Chondrocyte (in vitro differentiated cells): ENCODE measurements around the gene SEC14L6. TPM values are rescaled to one million over a fixed set of nuclear protein-coding genes. Genes with fewer than 3 reads are reported as not detected.
A peak's percentile ranks its signal among the peaks of the same experiment; 100 is the strongest.
"Not testable (repeated sequence)": the region's sequence is repeated elsewhere in the genome, so short reads cannot be mapped to it uniquely, and the experiment has no call there.

ENCODE experiments used
- DNase-seq: peaks from one replicate; pipeline ENCODE4 v3.0.0; 2021; ENCODE audit warnings: mixed read lengths, low spot score
- H3K27ac Mint-ChIP-seq: one replicate; pipeline ENCODE4 v1.8.0; 2021; ENCODE audit warnings: mild to moderate bottlenecking, moderate library complexity, mixed read lengths; ENCODE audit not compliant: unreplicated experiment
- H3K27me3 Mint-ChIP-seq: 2 replicates; pipeline ENCODE4 v1.8.0; 2021; ENCODE audit warnings: low read depth, mixed read lengths
- H3K36me3 Mint-ChIP-seq: 2 replicates; pipeline ENCODE4 v1.8.0; 2021; ENCODE audit warnings: low read depth, mixed read lengths
- H3K4me1 Mint-ChIP-seq: 2 replicates; pipeline ENCODE4 v1.8.0; 2021; ENCODE audit warnings: low read depth, mild to moderate bottlenecking, mixed read lengths
- H3K4me3 Mint-ChIP-seq: one replicate; pipeline ENCODE4 v1.8.0; 2021; ENCODE audit warnings: mild to moderate bottlenecking, moderate library complexity, mixed read lengths; ENCODE audit not compliant: unreplicated experiment
- H3K9me3 Mint-ChIP-seq: 2 replicates; pipeline ENCODE4 v1.8.0; 2021; ENCODE audit warnings: low read depth, mixed read lengths
- CTCF ChIP-seq: fragments of 200-600 bp; sonication (generic); IDR thresholded peaks from 2 replicates; pipeline ENCODE4 v1.5.0; 2021; ENCODE audit warnings: antibody characterized with exemption, mild to moderate bottlenecking, moderate library complexity
- total RNA-seq: library from RNA; stranded (reverse); gene quantifications from 3 replicates; pipeline ENCODE4 v1.2.1, GENCODE V29; 2021

SEC14L6 gene
- total RNA-seq, 1 donor from 2014 or later = 1.2 TPM

GRCh38 chr22:30555282-30556210 is 9.0 kb upstream of the SEC14L6 start:
- H3K4me3 Mint-ChIP-seq = no peak overlapping the region

GRCh38 chr22:30553971-30554370 is 7.4 kb upstream of the SEC14L6 start:
- Mint-ChIP-seq H3K9me3 (no peaks in the 10 kb centered on the region), H3K27me3 (no peaks in the 10 kb centered on the region), H3K4me3 (no peak overlapping the region), H3K36me3 (no peaks in the 10 kb centered on the region), H3K4me1 (no peaks in the 10 kb centered on the region), H3K27ac (no peak overlapping the region)
- DNase-seq = no peak
- TF ChIP-seq CTCF = no peak

More at GRCh38 chr22:30555282-30556210, 9.0 kb upstream of the SEC14L6 start:
- Mint-ChIP-seq H3K36me3 (no peaks in the 10 kb centered on the region), H3K4me1 (no peaks in the 10 kb centered on the region), H3K9me3 (no peaks in the 10 kb centered on the region), H3K27me3 (no peaks in the 10 kb centered on the region), H3K27ac (no peak overlapping the region)
- no peak for TF ChIP-seq CTCF
- DNase-seq = no peak

GRCh38 chr22:30552719-30553118 is 6.2 kb upstream of the SEC14L6 start:
- Mint-ChIP-seq H3K4me3 (no peak overlapping the region), H3K36me3 (no peaks in the 10 kb centered on the region), H3K9me3 (no peaks in the 10 kb centered on the region), H3K27me3 (no peaks in the 10 kb centered on the region), H3K4me1 (no peaks in the 10 kb centered on the region), H3K27ac (no peak overlapping the region)
- DNase-seq = no peak
- TF ChIP-seq CTCF = no peak

DNA sequence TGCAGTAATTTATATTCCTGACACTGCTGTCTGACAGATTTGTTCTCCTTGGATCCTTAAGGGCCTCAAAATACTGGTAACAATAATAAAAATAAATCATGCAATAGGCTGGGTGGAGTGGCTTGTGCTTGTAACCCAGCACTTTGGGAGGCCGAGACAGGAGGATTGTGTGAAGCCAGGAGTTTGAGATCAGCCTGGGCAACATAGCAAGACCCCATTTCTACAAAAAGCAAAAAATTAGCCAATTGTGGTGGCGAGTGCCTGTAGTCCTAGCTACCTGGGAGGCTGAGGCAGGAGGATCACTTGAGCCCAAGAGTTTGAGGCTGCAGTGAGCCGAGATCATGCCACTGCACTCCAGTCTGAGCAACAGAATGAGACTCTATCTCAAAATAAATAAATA is 5.3 kb upstream of the SEC14L6 start:
- not testable (repeated sequence) for DNase-seq, H3K27ac Mint-ChIP-seq, H3K9me3 Mint-ChIP-seq, H3K4me1 Mint-ChIP-seq, H3K36me3 Mint-ChIP-seq, H3K27me3 Mint-ChIP-seq, H3K4me3 Mint-ChIP-seq

GRCh38 chr22:30547188-30547587 is 647 bp upstream of the SEC14L6 start:
- H3K4me1 Mint-ChIP-seq = peaks cover 4% of the 10 kb centered on the region
- no peak overlapping the region for H3K4me3 Mint-ChIP-seq
- H3K27me3 Mint-ChIP-seq = peaks cover 4% of the 10 kb centered on the region
- H3K27ac Mint-ChIP-seq = no peak overlapping the region
- no peaks in the 10 kb centered on the region for H3K36me3 Mint-ChIP-seq
- DNase-seq = no peak
- no peak for TF ChIP-seq CTCF
- no peaks in the 10 kb centered on the region for H3K9me3 Mint-ChIP-seq

DNA sequence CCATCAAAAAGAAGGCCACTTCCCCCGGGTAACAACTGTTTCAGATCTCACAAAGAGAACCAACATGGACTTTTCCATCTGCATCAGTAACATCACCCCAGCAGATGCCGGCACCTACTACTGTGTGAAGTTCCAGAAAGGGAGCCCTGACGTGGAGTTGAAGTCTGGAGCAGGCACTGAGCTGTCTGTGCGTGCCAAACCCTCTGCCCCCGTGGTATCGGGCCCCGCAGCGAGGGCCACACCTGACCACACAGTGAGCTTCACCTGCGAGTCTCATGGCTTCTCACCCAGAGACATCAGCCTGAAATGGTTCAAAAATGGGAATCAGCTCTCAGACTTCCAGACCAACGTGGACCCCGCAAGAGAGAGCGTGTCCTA is 3.7 kb downstream of the SEC14L6 start:
- Mint-ChIP-seq H3K36me3 (no peaks in the 10 kb centered on the region), H3K27ac (peak overlapping the region; percentile 22), H3K27me3 (peaks cover 4% of the 10 kb centered on the region), H3K4me3 (peak overlapping the region; percentile 50), H3K9me3 (no peaks in the 10 kb centered on the region), H3K4me1 (peaks cover 6% of the 10 kb centered on the region)
- TF ChIP-seq CTCF = no peak
- DNase-seq = no peak
